ENCODE results near the gene GPHB5. TPM values are rescaled to one million over a fixed set of nuclear protein-coding genes. Genes with fewer than 3 reads are reported as not detected.

The GPHB5 gene, protein sequence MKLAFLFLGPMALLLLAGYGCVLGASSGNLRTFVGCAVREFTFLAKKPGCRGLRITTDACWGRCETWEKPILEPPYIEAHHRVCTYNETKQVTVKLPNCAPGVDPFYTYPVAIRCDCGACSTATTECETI
- not detected for total RNA-seq

GRCh38 chr14:63318835-63319234 is at the start of gene GPHB5:
Gene GPHB5 (minus strand): TSS chr14:63318935. CDS start chr14:63317849, 1,086 bp downstream.

Other genes starting within 250 kb of the GPHB5 start
- not detected for gene RHOJ, start 114.5 kb downstream of the GPHB5 start, total RNA-seq
- gene PPP2R5E, start 224.4 kb upstream of the GPHB5 start, total RNA-seq = 10 to 100 TPM; 38.9 to 42.9 TPM